Measurements from ENCODE around the gene MCM3AP.

DNA sequence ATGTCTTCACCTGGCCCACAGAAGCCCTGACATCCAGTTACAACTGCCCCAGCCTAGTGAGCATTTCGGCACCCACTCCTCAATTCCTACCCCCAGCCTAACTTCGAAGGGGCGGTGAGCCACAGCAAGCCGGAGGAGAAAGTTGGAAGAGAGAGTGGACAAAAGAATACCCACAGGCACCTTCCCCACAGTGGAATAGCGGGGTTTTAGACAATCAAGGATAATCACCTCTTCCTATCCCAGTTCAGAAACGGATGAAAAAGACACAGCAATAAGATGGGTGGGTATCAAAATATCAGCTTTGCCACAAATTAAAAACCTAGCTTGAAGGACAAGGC is 55.5 kb downstream of the MCM3AP start:
- TF ChIP-seq, protein P1, sequence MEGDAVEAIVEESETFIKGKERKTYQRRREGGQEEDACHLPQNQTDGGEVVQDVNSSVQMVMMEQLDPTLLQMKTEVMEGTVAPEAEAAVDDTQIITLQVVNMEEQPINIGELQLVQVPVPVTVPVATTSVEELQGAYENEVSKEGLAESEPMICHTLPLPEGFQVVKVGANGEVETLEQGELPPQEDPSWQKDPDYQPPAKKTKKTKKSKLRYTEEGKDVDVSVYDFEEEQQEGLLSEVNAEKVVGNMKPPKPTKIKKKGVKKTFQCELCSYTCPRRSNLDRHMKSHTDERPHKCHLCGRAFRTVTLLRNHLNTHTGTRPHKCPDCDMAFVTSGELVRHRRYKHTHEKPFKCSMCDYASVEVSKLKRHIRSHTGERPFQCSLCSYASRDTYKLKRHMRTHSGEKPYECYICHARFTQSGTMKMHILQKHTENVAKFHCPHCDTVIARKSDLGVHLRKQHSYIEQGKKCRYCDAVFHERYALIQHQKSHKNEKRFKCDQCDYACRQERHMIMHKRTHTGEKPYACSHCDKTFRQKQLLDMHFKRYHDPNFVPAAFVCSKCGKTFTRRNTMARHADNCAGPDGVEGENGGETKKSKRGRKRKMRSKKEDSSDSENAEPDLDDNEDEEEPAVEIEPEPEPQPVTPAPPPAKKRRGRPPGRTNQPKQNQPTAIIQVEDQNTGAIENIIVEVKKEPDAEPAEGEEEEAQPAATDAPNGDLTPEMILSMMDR (conservative IDR thresholded peaks at IDR 0.05; ENCODE audit: low read depth, low read length): no peak
- TF ChIP-seq EZH2 (IDR thresholded peaks at IDR 0.05; ENCODE audit: low read length, unreplicated experiment) (no peak), EZH2phosphoT487 (IDR thresholded peaks at IDR 0.05; ENCODE audit: borderline replicate concordance, low read length) (no peak)
